HG03521 (cell line): ENCODE measurements around the gene RAB10.
"Not testable (repeated sequence)": the region's sequence is repeated elsewhere in the genome, so short reads cannot be mapped to it uniquely, and the experiment has no call there.

Experiments used
- ATAC-seq: cut with Tn5 transposase; IDR thresholded peaks from one replicate; pipeline ENCODE4 v1.9.1; 2021; ENCODE audit warnings: mild to moderate bottlenecking, moderate library complexity; ENCODE audit not compliant: unreplicated experiment

Gene RAB10

DNA sequence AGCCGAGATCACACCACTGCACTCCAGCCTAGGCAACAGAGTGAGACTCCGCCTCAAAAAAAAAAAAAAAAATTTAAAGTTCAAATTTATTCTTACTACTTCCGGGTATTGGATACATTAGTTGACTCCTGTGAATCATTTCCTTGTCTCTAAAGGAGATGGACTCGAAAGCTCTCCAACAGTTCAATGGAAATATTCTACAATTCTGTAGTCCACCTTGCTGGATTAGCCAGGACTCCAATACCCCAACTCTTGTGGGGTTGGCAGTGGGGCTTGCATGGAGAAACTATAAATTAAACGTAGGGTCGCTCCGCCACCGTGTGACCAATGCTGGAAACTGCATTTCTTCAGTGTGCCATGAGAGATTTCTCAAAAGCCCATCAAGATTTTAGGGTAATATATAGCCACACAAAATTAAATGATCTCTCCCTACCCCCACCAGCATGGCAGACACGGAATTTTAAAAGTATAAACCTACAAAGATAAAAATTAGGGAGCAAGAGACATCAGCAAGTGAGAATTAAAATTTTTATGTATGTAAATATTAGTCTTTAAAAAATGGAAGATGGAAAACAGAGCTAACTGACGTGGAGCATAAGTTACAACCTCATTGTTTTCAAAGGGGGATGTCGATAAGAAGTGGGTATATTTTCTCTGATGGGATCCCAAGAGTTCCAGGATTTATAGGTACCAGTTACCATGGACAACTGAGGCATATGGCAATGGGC is 111.2 kb downstream of the RAB10 start:
- no peak for ATAC-seq

- no peak for ATAC-seq
These were observed 114.6 kb downstream of the RAB10 start for GRCh38 chr2:26148501-26148900.

- no peak for ATAC-seq
These were observed 116.4 kb downstream of the RAB10 start for GRCh38 chr2:26150243-26150642.

GRCh38 chr2:26157580-26157979 is 123.7 kb downstream of the RAB10 start:
- ATAC-seq: no peak

- no peak for ATAC-seq
These were observed 128.0 kb downstream of the RAB10 start for GRCh38 chr2:26161926-26162325.

DNA sequence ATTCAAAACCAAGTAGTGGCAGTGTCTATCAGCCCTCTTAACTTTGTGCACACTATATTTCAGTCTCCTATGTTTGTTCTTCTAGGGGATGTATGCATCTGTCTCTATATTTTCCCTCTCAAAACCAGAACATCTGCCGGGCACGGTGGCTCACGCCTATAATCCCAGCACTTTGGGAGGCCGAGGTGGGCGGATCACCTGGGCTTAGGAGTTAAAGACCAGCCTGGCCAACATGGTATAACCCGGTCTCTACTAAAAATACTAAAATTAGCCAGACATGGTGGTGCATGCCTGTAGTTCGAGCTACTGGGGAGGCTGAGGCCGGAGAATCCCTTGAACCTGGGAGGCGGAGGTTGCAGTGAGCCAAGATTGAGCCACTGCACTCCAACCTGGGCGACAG is 129.1 kb downstream of the RAB10 start:
- no peak for ATAC-seq

GRCh38 chr2:26164231-26164630 is 130.3 kb downstream of the RAB10 start:
- no peak for ATAC-seq

DNA sequence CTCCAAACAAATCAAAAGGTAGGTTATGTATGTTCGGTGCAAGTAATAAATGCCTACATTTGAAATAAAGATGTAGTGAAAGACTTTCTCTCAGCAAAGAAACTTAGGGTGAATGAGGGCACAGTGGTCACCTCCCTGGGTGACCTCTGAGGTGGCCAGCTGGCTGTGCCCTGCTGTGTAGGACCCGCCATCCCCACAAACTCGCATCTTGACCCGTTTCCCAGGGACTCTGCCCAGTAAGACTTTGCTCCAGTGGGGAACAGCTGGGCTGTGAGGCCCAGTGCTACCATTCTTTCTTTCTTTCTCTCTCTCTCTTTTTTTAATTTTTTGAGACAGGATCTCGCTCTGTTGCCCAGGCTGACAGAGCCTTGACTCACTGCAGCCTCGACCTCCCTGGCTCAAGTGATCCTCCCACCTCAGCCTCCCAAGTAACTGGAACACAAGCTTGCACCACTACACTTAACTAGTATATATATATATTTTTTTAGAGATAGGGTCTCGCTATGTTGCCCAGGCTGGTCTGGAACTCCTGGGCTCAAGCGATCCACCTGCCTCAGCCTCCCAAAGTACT is 130.8 kb downstream of the RAB10 start:
- no peak for ATAC-seq

DNA sequence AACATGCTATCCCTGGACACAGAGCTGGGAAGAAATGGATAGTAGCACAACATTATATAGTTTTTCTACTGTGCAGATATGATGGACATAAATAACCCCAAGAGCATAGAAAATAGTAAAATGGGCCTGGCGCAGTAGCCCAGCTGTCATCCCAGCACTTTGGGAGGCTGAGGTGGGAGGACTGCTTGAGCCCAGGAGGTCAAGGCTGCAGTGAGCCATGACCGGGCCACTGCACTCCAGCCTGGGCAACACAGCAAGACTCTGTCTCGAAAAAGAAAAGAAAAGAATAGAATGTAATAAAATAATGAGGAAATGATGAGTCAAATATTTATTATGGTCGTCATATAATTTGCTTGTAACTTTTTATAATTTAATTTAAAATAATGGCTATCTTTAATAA is 131.5 kb downstream of the RAB10 start:
- no peak for ATAC-seq

DNA sequence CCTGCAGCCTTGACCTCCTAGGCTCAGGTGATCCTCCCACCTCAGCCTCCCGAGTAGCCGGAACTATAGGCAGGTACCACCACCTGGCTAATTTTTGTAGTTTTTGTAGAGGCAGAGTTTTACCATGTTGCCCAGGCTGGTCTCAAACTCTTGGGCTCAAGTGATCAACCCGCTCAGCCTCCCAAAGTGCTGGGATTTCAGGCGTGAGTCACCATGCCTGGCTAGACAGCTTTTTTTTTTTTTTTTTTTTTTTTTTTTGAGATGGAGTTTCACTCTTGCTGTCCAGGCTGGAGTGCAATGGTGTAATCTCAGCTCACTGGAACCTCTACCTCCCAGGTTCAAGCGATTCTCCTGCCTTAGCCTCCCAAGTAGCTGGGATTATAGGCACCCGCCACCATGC is 132.7 kb downstream of the RAB10 start:
- ATAC-seq: not testable (repeated sequence)

GRCh38 chr2:26168785-26169184 is 134.9 kb downstream of the RAB10 start:
- ATAC-seq: no peak

DNA sequence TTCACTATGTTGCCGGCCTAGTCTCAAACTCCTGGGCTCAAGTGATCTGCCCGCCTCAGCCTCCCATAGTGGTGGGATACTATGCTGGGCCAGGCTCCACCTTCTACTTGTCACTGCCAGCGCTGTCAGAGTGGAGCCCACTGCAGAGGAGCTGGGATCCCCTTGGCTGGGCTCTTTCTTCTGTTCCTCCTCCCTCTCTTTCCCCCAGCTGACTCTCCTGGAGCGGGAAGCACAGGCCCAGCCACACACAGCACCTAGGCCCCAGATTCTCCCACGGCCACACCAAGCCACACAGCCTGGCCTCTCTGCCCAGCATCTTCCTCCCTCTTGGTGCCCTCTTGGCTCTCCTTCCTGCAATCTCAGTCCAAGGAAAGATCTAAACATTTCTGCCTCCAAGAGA is 135.3 kb downstream of the RAB10 start:
- ATAC-seq: no peak

DNA sequence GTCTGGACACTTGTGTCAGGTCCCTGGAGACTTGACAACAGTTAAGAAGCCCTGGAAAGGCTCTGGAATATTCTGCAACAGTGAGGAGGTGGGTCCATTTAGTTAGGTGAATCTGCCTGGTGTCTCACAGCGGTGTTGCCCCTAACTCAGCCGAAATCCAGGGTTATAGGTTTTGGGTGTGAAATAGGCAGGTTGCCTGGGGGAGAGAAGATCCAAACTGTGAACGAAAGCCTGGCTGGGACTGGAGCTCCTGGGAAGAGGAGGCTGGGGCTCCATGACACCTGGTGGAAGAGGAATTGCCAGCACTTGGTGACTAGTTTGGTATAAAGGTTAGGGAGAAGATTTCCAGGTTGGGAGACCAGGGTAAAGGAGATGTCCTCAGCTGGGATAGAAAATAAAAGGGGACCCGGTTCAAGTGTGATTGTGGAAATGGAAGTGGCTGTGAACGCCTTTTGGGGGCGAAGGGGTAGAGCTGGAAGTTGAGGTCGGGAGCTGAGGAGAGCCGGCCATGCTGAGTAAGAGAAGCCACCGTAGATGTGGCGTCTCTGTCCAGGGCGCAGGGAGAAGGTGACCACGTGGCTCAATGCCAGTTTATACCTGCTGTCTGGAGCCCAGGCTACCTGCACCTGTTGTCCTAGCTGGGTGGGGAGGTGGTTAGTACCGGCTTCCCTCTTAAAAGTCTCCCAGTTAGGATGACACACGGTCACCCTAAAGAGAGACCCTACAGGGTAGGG is 136.0 kb downstream of the RAB10 start:
- no peak for ATAC-seq

- ATAC-seq: no peak
These were observed 136.9 kb downstream of the RAB10 start for GRCh38 chr2:26170795-26171194.

DNA sequence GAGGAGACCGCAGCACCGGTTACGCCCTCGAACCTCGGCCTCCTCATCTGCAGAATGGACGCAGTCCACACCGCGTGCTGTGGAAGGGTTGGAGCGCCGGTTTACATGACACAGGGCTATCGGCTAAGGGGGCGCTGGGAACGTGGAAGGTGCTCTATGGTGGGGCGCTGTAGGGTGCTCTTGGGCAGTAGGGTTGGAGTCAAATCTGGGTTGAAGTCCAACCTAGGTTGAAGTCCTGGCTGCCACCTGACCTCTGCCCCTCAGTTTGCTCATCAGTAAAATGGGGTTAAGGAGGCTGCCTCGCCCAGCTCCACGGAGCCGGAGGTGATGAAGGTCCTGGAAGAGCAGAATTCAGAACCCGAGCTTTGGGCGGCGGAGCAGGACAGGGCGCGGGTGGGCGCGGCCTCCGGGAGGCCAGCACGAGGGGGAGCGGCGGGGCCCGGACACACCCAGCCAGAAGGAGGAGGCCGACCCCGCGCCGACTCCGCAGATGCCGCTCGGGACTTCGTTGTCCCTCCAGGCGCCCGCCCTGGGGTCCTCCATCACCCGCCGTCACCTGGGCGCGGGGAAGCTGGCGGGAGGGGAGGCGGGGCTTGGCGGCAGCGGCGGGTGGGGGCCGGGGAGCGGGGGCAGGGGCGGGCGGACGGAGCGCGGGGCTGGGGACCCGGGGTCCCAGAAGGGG is 138.4 kb downstream of the RAB10 start:
- ATAC-seq: no peak

DNA sequence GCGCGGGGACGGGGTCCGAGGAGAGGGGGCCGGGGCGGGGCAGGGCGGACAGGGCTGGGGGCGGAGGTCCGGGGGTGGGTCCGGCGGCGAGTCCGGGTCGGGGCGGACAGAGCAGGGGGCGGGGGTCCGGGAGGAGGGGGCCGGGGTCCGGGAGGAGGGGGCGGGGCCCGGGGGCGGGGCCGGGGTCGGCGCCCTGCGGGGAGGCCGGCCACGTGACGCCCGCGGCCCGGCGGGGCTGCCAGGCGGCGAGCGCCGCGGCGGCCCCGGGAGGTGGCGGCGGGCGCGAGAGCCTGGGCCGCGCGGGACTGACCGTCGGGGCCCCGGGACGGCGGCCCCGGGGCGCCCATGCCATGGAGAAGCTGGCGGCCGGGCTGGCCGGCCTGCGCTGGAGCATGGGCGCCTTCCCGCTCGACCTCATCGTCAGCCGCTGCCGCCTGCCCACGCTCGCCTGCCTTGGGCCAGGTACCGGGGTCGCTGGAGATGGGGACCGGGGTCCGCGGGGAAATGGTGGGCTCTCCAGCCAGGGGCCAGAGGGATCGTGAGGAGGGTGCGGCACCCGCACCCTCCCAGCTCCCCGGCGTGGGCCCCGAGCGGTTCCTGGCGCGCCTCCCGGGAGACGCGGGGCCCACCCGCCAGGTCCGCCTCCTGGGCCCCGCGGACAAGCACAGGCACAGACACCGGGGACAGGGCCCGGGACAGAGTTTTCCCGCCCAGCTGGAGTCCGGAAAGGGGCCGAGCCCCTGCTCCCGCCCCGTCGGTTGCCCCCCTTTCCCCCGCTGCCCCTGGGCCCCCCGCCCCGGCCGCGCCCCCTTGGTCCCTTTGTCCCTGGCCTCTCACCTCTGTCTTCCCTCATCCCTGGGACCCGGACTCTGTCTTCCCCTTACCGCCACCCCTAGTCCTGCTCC is 139.2 kb downstream of the RAB10 start, which contains the start of gene GAREM2:
Gene GAREM2, plus strand, starts transcription at position 218 of the 905 bp plus-strand sequence. Its CDS starts 133 bp downstream, at position 351.
- ATAC-seq: no peak

GRCh38 chr2:26173776-26174482 is 140.0 kb downstream of the RAB10 start:
- no peak for ATAC-seq

DNA sequence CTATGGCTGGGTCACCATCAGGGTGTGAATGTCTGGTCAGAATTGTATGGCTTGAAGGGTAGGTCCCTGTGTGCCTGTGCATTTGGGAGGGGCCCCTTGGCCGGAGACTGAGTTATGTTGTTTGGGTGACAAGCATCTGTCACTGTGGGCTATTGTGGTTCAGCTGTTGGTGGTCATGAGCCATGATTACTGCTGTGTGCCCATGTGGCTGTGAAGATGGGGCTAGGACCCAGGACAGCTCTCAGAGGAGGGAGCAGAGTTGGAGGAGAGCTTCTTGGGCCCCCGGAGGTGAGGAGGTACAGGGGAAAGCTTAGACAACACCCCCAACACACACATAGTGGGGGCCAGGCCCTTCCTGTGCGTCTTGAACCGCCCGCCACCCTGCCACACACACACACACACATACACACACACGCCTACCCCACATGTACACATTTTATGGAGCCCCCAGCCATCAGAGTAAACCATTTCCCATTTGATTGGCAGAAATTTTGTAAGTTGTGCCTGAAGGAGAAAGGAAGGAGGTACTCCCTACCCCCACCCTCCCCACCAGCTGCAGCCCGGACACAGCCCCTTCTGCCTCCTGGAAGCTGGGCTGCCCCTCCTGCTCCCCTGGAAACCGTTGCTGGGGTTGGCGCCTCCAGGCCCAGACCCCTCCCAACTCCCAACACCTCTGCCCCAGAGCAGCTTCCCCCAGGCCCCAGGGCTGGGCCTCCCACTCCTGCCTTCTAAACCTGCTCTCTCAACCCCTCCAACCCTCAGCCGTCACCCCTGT is 141.0 kb downstream of the RAB10 start:
- ATAC-seq: no peak
